IMR-90 (cell line): Measurements from ENCODE around the gene CA12. TPM values are rescaled to one million over a fixed set of nuclear protein-coding genes. Genes with fewer than 3 reads are reported as not detected.

Source experiments
- ATAC-seq: fragments of 200-7000 bp; cut with Tn5 transposase; 2 replicates; pipeline ENCODE4 v1.9.1; 2020; ENCODE audit warnings: low read depth, mild to moderate bottlenecking, moderate library complexity
- BruUV-seq: library from RNA; stranded (reverse); fragments of 400-500 nt; replicated peaks from 2 replicates; lab custom pipeline; 2021; lab: Mats Ljungman, UMichigan
- CTCF ChIA-PET: fragments of 300-600 bp; formaldehyde crosslinking; extraction: SDS; loops from one replicate; lab custom pipeline; 2021; ENCODE audit warnings: antibody characterized with exemption; lab: Yijun Ruan, JAX
- POLR2A ChIA-PET: fragments of 300-600 bp; sonication (Branson Sonifier 250); formaldehyde crosslinking; loops from one replicate; lab custom pipeline; 2022; ENCODE audit warnings: antibody characterized with exemption; ENCODE audit not compliant: unreplicated experiment; lab: Charles Lee
- DNase-seq: peaks from one replicate; pipeline ENCODE4 v3.0.0; 2013
- H2AFZ ChIP-seq: replicated peaks from 2 replicates; pipeline ENCODE3; 2013; ENCODE audit warnings: low read length, mild to moderate bottlenecking; ENCODE audit not compliant: poor library complexity
- H2AK5ac ChIP-seq: 2 replicates; pipeline ENCODE4 v1.6.1; 2013; ENCODE audit warnings: low read depth, low read length, inconsistent platforms
- H2AK9ac ChIP-seq: replicated peaks from 2 replicates; pipeline ENCODE3; 2013; ENCODE audit warnings: mild to moderate bottlenecking, low read depth, low read length, moderate library complexity; ENCODE audit not compliant: poor library complexity
- H2BK120ac ChIP-seq: 2 replicates; pipeline ENCODE4 v1.6.1; 2013; ENCODE audit warnings: low read depth, low read length, inconsistent platforms
- H2BK15ac ChIP-seq: 3 replicates; pipeline ENCODE4 v1.6.1; 2013; ENCODE audit warnings: low read depth, low read length, inconsistent platforms
- H2BK20ac ChIP-seq: 2 replicates; pipeline ENCODE4 v1.6.1; 2013; ENCODE audit warnings: low read depth, mild to moderate bottlenecking, inconsistent platforms, low read length, moderate library complexity
- H2BK5ac ChIP-seq: 2 replicates; pipeline ENCODE4 v1.6.1; 2013; ENCODE audit warnings: mild to moderate bottlenecking, low read depth, low read length, inconsistent platforms; ENCODE audit not compliant: poor library complexity, severe bottlenecking
- H3K14ac ChIP-seq: replicated peaks from 2 replicates; pipeline ENCODE4 v1.6.1; 2013; ENCODE audit warnings: low read depth, low read length, inconsistent platforms
- H3K18ac ChIP-seq: 2 replicates; pipeline ENCODE4 v1.6.1; 2013; ENCODE audit warnings: low read depth, low read length, control low read depth
- H3K23ac ChIP-seq: 2 replicates; pipeline ENCODE4 v1.6.1; 2013; ENCODE audit warnings: low read depth, low read length, inconsistent platforms
- H3K27ac ChIP-seq: 2 replicates; pipeline ENCODE4 v1.5.1; 2013; ENCODE audit warnings: mild to moderate bottlenecking, control low read depth, low read length; ENCODE audit not compliant: insufficient read depth
- H3K27me3 ChIP-seq: 2 replicates; pipeline ENCODE4 v1.6.1; 2013; ENCODE audit warnings: low read length; ENCODE audit not compliant: control insufficient read depth, insufficient read depth
- H3K36me3 ChIP-seq: 2 replicates; pipeline ENCODE4 v1.6.1; 2013; ENCODE audit warnings: low read length, mixed read lengths; ENCODE audit not compliant: control insufficient read depth, insufficient read depth
- H3K4ac ChIP-seq: 2 replicates; pipeline ENCODE4 v1.6.1; 2013; ENCODE audit warnings: low read depth, low read length, inconsistent platforms
- H3K4me1 ChIP-seq: 2 replicates; pipeline ENCODE4 v1.6.1; 2013; ENCODE audit warnings: low read length, mixed read lengths; ENCODE audit not compliant: control insufficient read depth, insufficient read depth
- H3K4me2 ChIP-seq: 2 replicates; pipeline ENCODE4 v1.6.1; 2013; ENCODE audit warnings: low read depth, mild to moderate bottlenecking, control low read depth, low read length, moderate library complexity
- H3K4me3 ChIP-seq: 2 replicates; pipeline ENCODE4 v1.5.1; 2013; ENCODE audit warnings: low read depth, mild to moderate bottlenecking, control low read depth, low read length, moderate library complexity; ENCODE audit not compliant: insufficient read depth
- H3K56ac ChIP-seq: 2 replicates; pipeline ENCODE4 v1.6.1; 2013; ENCODE audit warnings: low read length, inconsistent platforms; ENCODE audit not compliant: insufficient read depth; ENCODE audit errors: extremely low read depth
- H3K79me1 ChIP-seq, 2 experiments: 2 replicates each; pipeline ENCODE4 v1.6.1; 2013; ENCODE audit warnings: low read length in 2 of 2, inconsistent platforms in 1 of 2, low read depth in 1 of 2
- H3K9ac ChIP-seq: 2 replicates; pipeline ENCODE4 v1.6.1; 2013; ENCODE audit warnings: low read depth, low read length, control low read depth
- H3K9me1 ChIP-seq: 2 replicates; pipeline ENCODE4 v1.6.1; 2013; ENCODE audit warnings: low read length, inconsistent platforms; ENCODE audit not compliant: insufficient read depth
- H3K9me3 ChIP-seq: 2 replicates; pipeline ENCODE4 v1.6.1; 2013; ENCODE audit warnings: low read length; ENCODE audit not compliant: control insufficient read depth, insufficient read depth
- H4K20me1 ChIP-seq: 2 replicates; pipeline ENCODE4 v1.6.1; 2013; ENCODE audit warnings: low read length, inconsistent platforms; ENCODE audit not compliant: insufficient read depth
- H4K5ac ChIP-seq: 2 replicates; pipeline ENCODE4 v1.6.1; 2013; ENCODE audit warnings: mild to moderate bottlenecking, low read depth, low read length, control low read depth
- H4K8ac ChIP-seq, 2 experiments: 2 replicates each; pipeline ENCODE4 v1.6.1; 2013; ENCODE audit warnings: low read depth in 2 of 2, low read length in 2 of 2, control low read depth in 1 of 2, inconsistent platforms in 1 of 2
- H4K91ac ChIP-seq: 2 replicates; pipeline ENCODE4 v1.6.1; 2013; ENCODE audit warnings: low read depth, low read length, inconsistent platforms; ENCODE audit not compliant: insufficient read depth
- CEBPB ChIP-seq: IDR thresholded peaks from 2 replicates; pipeline ENCODE4 v1.6.1; 2012; ENCODE audit warnings: low read depth, low read length, improper control_type of control experiment
- CHD1 ChIP-seq: IDR thresholded peaks from 2 replicates; pipeline ENCODE4 v1.6.1; 2012; ENCODE audit warnings: low read depth, low read length, improper control_type of control experiment
- POLR2A ChIP-seq: IDR thresholded peaks from 2 replicates; pipeline ENCODE4 v1.6.1; 2012; ENCODE audit warnings: mild to moderate bottlenecking, low read depth, low read length
- WGBS, 2 experiments: methylation state at CpG; one replicate each; pipeline versions ENCODE4 v1.1.5 to v1.1.7; 2013; ENCODE audit warnings: missing lambda C conversion rate in 2 of 2; ENCODE audit not compliant: insufficient read length in 1 of 2; ENCODE audit errors: extremely low coverage in 2 of 2; 5-methylcytosine and 5-hydroxymethylcytosine counted together
- dilution Hi-C: fragments of 300-500 bp; cut with HindIII; formaldehyde crosslinking; loops from one replicate; pipeline ENCODE4 v1.14.3; 2018; ENCODE audit warnings: low sequenced_read_pairs; ENCODE audit not compliant: unreplicated experiment
- in situ Hi-C: fragments of 300-500 bp; cut with MboI; formaldehyde crosslinking; loops from 3 replicates; pipeline ENCODE4 v1.14.3; 2019; ENCODE audit warnings: low sequenced_read_pairs, inconsistent platforms, mixed read lengths
- intact Hi-C: fragments of 100-400 bp; cut with micrococcal nuclease; formaldehyde crosslinking; loops from 2 replicates; pipeline ENCODE4 v1.10.0; 2022
- polyA plus RNA-seq, 3 experiments: library from polyadenylated mRNA; depleted of rRNA; stranded (reverse); fragments of >200 nt; gene quantifications; 2 replicates each; pipeline ENCODE4 v1.2.3, GENCODE V29; 2012; ENCODE audit warnings: low replicate concordance in 1 of 3
- total RNA-seq: library from RNA; depleted of rRNA; stranded (reverse); fragments of >200 nt; gene quantifications from 2 replicates; pipeline ENCODE4 v1.2.3, GENCODE V29; 2012
- TF ChIP-seq, protein P1 (sequence below): conservative IDR thresholded peaks from 2 replicates; pipeline ENCODE4 v1.5.1; 2012; ENCODE audit warnings: mild to moderate bottlenecking, low read depth, low read length, improper control_type of control experiment

Gene CA12
- total and polyA plus RNA-seq, 2 of the 4 experiments (the other 2 are of a cell fraction) = 33.7 to 52.6 TPM

- Histone ChIP-seq H2BK20ac (no peak overlapping the region), H2BK5ac (no peak overlapping the region), H3K56ac (no peak overlapping the region), H2AK9ac (no peak overlapping the region), H4K8ac (no peak overlapping the region), H3K14ac (no peak overlapping the region), H2BK120ac (no peak overlapping the region), H4K91ac (no peak overlapping the region), H2AK5ac (no peak overlapping the region), H3K9me3 (no peaks in the 10 kb centered on the region), H3K4me2 (no peak overlapping the region), H3K18ac (no peak overlapping the region), H2AFZ (no peak overlapping the region), H4K20me1 (no peaks in the 10 kb centered on the region), H3K36me3 (peaks cover 28% of the 10 kb centered on the region), H3K23ac (no peak overlapping the region), H3K4me3 (no peak overlapping the region), H4K5ac (no peak overlapping the region), H3K4me1 (peaks cover 2% of the 10 kb centered on the region; the same call in 1 of the 2 replicates), H3K9me1 (peaks cover 6% of the 10 kb centered on the region; the same call in 1 of the 2 replicates), H3K9ac (no peak overlapping the region), H3K27me3 (no peaks in the 10 kb centered on the region), H3K79me1 (0 out of 4 replicates have a peak, but pooled peaks cover 0 to 4% of the 10 kb centered on the region in 2 experiments), H2BK15ac (no peak overlapping the region), H3K4ac (no peak overlapping the region), H3K27ac (no peak overlapping the region)
- dilution Hi-C loops (no loop called here), intact Hi-C loops (no loop called here), in situ Hi-C loops (no loop called here)
- TF ChIP-seq POLR2A (no peak), CEBPB (peak; percentile 51), CHD1 (no peak)
- TF ChIP-seq, protein P1, sequence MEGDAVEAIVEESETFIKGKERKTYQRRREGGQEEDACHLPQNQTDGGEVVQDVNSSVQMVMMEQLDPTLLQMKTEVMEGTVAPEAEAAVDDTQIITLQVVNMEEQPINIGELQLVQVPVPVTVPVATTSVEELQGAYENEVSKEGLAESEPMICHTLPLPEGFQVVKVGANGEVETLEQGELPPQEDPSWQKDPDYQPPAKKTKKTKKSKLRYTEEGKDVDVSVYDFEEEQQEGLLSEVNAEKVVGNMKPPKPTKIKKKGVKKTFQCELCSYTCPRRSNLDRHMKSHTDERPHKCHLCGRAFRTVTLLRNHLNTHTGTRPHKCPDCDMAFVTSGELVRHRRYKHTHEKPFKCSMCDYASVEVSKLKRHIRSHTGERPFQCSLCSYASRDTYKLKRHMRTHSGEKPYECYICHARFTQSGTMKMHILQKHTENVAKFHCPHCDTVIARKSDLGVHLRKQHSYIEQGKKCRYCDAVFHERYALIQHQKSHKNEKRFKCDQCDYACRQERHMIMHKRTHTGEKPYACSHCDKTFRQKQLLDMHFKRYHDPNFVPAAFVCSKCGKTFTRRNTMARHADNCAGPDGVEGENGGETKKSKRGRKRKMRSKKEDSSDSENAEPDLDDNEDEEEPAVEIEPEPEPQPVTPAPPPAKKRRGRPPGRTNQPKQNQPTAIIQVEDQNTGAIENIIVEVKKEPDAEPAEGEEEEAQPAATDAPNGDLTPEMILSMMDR = no peak
- 70% methylated on average over 2 of the region's 5 CpGs; no CpG with 5 or more reads in 1 of the 2 experiments for WGBS, 2 experiments
- POLR2A ChIA-PET = no interaction called here
- no TSS peak for BruUV-seq
- DNase-seq (no peak), ATAC-seq (no peak)
- CTCF ChIA-PET = no interaction called here
These were observed 75.1 kb downstream of the CA12 start for GRCh38 chr15:63306492-63307073.
